GM18505 (cell line): ENCODE measurements around the gene THSD7A.

Experiments
- ATAC-seq: cut with Tn5 transposase; IDR thresholded peaks from one replicate; pipeline ENCODE4 v1.9.1; 2021; ENCODE audit not compliant: unreplicated experiment
- POLR2A ChIP-seq: IDR thresholded peaks from 4 replicates; pipeline ENCODE4 v1.6.1; 2011; ENCODE audit warnings: borderline replicate concordance; ENCODE audit not compliant: insufficient read depth, insufficient read length; ENCODE audit errors: extremely low read depth

Gene THSD7A

GRCh38 chr7:11478882-11479281, 353.1 kb downstream of the THSD7A start:
- ATAC-seq: no peak
- TF ChIP-seq POLR2A: no peak

- TF ChIP-seq POLR2A: no peak
- no peak for ATAC-seq
Measured at GRCh38 chr7:11478426-11478825, 353.6 kb downstream of the THSD7A start.

GRCh38 chr7:11474902-11475585, 357.0 kb downstream of the THSD7A start:
- no peak for TF ChIP-seq POLR2A
- no peak for ATAC-seq

DNA sequence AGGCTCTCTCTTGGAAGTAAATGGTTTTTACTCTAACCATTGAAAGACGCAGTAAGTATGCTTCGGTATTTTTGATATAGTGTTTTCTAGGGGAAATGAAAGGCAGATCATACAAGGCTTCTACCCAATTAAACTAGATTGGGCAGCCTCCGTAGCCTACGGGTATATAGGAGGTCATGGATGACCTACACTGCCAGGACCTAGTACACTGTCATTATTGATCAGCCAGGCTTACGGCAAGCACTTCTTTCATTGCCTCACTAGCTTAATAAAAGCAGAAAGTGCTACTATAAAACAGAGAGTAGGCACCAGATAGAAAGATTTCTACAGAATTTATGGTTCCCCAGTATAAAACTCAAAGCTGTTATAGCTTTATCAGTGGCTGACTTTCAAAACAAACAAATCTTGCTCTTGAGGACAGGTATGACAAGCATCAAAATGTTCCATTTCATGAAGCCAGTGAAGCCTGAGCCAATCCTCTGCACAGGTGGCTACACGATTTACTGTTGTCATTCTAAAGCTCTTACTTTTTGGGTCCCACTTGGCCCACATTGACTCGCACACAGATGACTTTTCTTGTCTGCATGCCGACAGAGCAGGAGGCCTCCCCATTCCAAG, 358.1 kb downstream of the THSD7A start:
- no peak for ATAC-seq
- no peak for TF ChIP-seq POLR2A

- TF ChIP-seq POLR2A: no peak
- no peak for ATAC-seq
Measured at GRCh38 chr7:11473220-11473619, 358.8 kb downstream of the THSD7A start.

DNA sequence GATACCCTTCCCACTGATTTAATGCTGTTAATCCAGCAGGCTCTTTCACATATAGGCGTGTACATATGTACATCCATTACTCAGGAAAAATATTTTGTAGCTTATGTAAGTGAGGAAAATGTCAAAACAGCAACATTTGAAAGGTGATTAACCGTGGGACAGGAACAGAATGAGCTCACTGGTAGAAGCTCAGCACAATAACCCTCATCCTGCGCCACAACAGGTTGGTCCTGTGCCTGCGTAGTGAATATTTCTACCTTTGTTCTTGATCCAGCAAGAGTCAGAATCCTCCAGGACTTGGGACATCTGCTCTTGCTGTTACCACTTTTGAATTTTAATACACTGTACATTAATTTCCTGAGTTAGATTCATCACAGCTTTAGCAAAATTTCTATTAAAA, 359.4 kb downstream of the THSD7A start:
- TF ChIP-seq POLR2A: no peak
- ATAC-seq: no peak

DNA sequence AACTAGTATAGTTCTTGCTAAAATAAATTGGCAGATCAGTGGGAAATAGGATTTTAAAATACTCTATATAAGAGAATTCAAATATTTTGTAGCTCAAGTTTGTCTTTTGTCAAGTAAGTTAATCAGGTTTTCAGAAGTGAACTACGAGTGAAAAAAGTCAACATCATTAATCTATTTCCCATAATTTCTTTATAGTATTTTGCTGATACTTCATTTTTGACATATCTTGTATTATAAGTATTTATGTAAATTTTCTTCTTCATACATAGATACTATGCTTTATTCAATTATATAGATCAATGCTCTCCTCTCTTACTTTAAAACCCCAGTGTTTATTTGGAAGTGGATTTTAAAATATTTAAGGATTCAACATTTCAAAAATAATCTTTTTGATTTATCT, 360.7 kb downstream of the THSD7A start:
- no peak for TF ChIP-seq POLR2A
- ATAC-seq: no peak

- ATAC-seq: no peak
- TF ChIP-seq POLR2A: no peak
Measured at GRCh38 chr7:11469028-11469745, 362.8 kb downstream of the THSD7A start.

GRCh38 chr7:11466517-11467105, 365.4 kb downstream of the THSD7A start:
- no peak for TF ChIP-seq POLR2A
- ATAC-seq: no peak

DNA sequence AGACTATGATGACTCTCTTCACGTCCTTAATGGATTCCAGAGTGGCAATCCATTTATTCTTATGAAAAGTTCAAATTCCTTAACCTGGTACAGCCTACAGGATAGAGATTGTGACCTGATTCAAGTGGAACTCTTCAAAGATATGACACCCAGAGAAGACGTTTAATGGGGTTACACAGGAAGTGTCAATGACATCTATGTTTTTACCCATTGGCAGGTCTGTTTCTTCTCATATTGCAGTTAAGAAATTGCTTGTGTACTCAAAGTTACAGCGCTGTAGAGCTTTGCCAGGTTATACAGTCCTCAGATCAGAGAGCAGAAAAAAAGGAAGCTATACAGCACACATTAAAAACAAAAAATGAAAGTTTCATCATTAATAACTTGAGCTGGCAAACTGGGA, 367.4 kb downstream of the THSD7A start:
- no peak for TF ChIP-seq POLR2A
- no peak for ATAC-seq

GRCh38 chr7:11461946-11462345, 370.1 kb downstream of the THSD7A start:
- ATAC-seq: no peak
- TF ChIP-seq POLR2A: no peak

- TF ChIP-seq POLR2A: no peak
- no peak for ATAC-seq
Measured at GRCh38 chr7:11458736-11459483, 373.1 kb downstream of the THSD7A start.

- TF ChIP-seq POLR2A: no peak
- no peak for ATAC-seq
Measured at GRCh38 chr7:11457419-11457818, 374.6 kb downstream of the THSD7A start.
